PC-9 (cell line): ENCODE measurements around the gene CPNE1. TPM values are rescaled to one million over a fixed set of nuclear protein-coding genes. Genes with fewer than 3 reads are reported as not detected.

Experiments
- BruUV-seq: library from RNA; stranded (reverse); fragments of 400-500 nt; replicated peaks from 2 replicates; lab custom pipeline; 2021; lab: Mats Ljungman, UMichigan
- CTCF ChIA-PET: fragments of 300-600 bp; sonication (Branson Sonifier 250); formaldehyde crosslinking; loops from one replicate; lab custom pipeline; 2022; ENCODE audit warnings: antibody characterized with exemption; lab: Charles Lee
- POLR2A ChIA-PET: fragments of 300-600 bp; sonication (Branson Sonifier 250); formaldehyde crosslinking; loops from one replicate; lab custom pipeline; 2022; ENCODE audit warnings: antibody characterized with exemption; ENCODE audit not compliant: unreplicated experiment; lab: Charles Lee
- DNase-seq, 2 experiments: peaks; one replicate each; pipeline versions ENCODE4 v3.0.0 to v3.0.0-alpha.2; 2015 to 2022; ENCODE audit warnings: mixed read lengths in 1 of 2
- H2AFZ ChIP-seq: fragments of 200-600 bp; sonication (generic); 2 replicates; pipeline ENCODE4 v1.8.1; 2017; ENCODE audit warnings: antibody characterized with exemption
- H3F3A ChIP-seq: fragments of 200-600 bp; sonication (generic); 2 replicates; pipeline ENCODE4 v1.8.1; 2017; ENCODE audit warnings: antibody characterized with exemption, mild to moderate bottlenecking, low read depth; ENCODE audit not compliant: insufficient read depth
- H3K27ac ChIP-seq: fragments of 200-600 bp; sonication (generic); 2 replicates; pipeline ENCODE4 v1.6.1; 2016; ENCODE audit warnings: mixed run types
- H3K27me3 ChIP-seq: fragments of 200-600 bp; sonication (generic); 2 replicates; pipeline ENCODE4 v1.6.1; 2016; ENCODE audit warnings: low read depth, mixed run types; ENCODE audit not compliant: insufficient read depth
- H3K36me3 ChIP-seq: fragments of 200-600 bp; sonication (generic); 2 replicates; pipeline ENCODE4 v1.6.1; 2016; ENCODE audit warnings: low read depth, mixed run types
- H3K4me1 ChIP-seq: fragments of 200-600 bp; sonication (generic); replicated peaks from 2 replicates; pipeline ENCODE4 v1.6.1; 2016; ENCODE audit warnings: mixed run types; ENCODE audit not compliant: insufficient read depth
- H3K4me2 ChIP-seq: fragments of 200-600 bp; sonication (generic); 2 replicates; pipeline ENCODE4 v1.6.1; 2017; ENCODE audit warnings: mixed run types
- H3K4me3 ChIP-seq: fragments of 200-600 bp; sonication (generic); 2 replicates; pipeline ENCODE4 v1.6.1; 2016; ENCODE audit warnings: mixed run types
- H3K79me2 ChIP-seq: fragments of 200-600 bp; sonication (generic); 2 replicates; pipeline ENCODE4 v1.6.1; 2017; ENCODE audit warnings: low read depth, mixed run types
- H3K9me2 ChIP-seq: fragments of 200-600 bp; sonication (generic); 2 replicates; pipeline ENCODE4 v1.8.1; 2017; ENCODE audit warnings: mild to moderate bottlenecking; ENCODE audit not compliant: insufficient read depth
- H3K9me3 ChIP-seq: fragments of 200-600 bp; sonication (generic); 2 replicates; pipeline ENCODE4 v1.8.1; 2016; ENCODE audit warnings: low read depth; ENCODE audit not compliant: insufficient read depth
- H4K20me1 ChIP-seq: fragments of 200-600 bp; sonication (generic); 2 replicates; pipeline ENCODE4 v1.8.1; 2017; ENCODE audit not compliant: insufficient read depth
- EZH2 ChIP-seq: fragments of 200-600 bp; sonication (generic); IDR thresholded peaks from 2 replicates; pipeline ENCODE4 v1.8.0; 2017; ENCODE audit warnings: antibody characterized with exemption, low read depth
- intact Hi-C: fragments of 100-400 bp; cut with micrococcal nuclease; formaldehyde crosslinking; loops from one replicate; pipeline ENCODE4 v1.10.0; 2022; ENCODE audit not compliant: unreplicated experiment
- total RNA-seq: library from RNA; stranded (reverse); gene quantifications from 2 replicates; pipeline ENCODE4 v1.2.3, GENCODE V29; 2021
- TF ChIP-seq, protein P1 (sequence below): fragments of 200-600 bp; sonication (generic); conservative IDR thresholded peaks from 2 replicates; pipeline ENCODE4 v1.6.1; 2017; ENCODE audit warnings: mixed run types, antibody characterized with exemption, mild to moderate bottlenecking, moderate library complexity

Gene CPNE1
- total RNA-seq, 1 experiment from 2014 or later = 271 TPM

DNA sequence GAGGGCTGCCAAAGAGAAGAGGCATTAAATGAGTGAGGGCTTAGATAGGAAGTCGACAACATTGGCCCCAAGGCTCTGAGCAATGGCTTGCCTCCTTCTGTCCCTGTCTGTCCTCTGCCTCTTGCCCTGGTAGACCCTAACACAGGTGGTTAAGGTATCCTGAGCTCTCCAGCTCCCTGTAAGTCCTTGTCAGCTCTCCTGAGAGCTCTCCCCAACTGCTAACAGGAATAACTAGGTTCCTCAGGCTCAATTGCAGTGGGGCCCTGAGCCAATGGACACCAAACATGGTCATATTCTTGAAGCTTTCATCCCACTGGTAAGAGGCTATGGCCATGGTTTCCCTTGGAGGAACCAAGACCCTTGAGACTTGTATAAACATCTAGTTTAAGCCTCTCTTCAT is 5.0 kb upstream of the CPNE1 start:
- no peak overlapping the region for H3K4me3 ChIP-seq
- POLR2A ChIA-PET = no interaction called here
- no peak overlapping the region for H3K27ac ChIP-seq
- H3K36me3 ChIP-seq = no peaks in the 10 kb centered on the region; the same call in 1 of the 2 replicates
- no peak overlapping the region for H2AFZ ChIP-seq
- CTCF ChIA-PET = interaction anchor here (0.8 kb wide), 1 partner anchor 189 kb away, joined by 3 read pairs; no protein-coding TSS in a partner anchor
- H3K27me3 ChIP-seq = no peaks in the 10 kb centered on the region
- TF ChIP-seq, protein P1, sequence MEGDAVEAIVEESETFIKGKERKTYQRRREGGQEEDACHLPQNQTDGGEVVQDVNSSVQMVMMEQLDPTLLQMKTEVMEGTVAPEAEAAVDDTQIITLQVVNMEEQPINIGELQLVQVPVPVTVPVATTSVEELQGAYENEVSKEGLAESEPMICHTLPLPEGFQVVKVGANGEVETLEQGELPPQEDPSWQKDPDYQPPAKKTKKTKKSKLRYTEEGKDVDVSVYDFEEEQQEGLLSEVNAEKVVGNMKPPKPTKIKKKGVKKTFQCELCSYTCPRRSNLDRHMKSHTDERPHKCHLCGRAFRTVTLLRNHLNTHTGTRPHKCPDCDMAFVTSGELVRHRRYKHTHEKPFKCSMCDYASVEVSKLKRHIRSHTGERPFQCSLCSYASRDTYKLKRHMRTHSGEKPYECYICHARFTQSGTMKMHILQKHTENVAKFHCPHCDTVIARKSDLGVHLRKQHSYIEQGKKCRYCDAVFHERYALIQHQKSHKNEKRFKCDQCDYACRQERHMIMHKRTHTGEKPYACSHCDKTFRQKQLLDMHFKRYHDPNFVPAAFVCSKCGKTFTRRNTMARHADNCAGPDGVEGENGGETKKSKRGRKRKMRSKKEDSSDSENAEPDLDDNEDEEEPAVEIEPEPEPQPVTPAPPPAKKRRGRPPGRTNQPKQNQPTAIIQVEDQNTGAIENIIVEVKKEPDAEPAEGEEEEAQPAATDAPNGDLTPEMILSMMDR = no peak
- TF ChIP-seq EZH2 = no peak
- no peak for DNase-seq
- H4K20me1 ChIP-seq = no peaks in the 10 kb centered on the region
- no peaks in the 10 kb centered on the region for H3K9me3 ChIP-seq
- peaks cover under 1% of the 10 kb centered on the region; the same call in 1 of the 2 replicates for H3K79me2 ChIP-seq
- intact Hi-C loops = no loop called here
- BruUV-seq = no TSS peak
- H3K4me1 ChIP-seq = no peaks in the 10 kb centered on the region
- peaks cover 7% of the 10 kb centered on the region; the same call in 1 of the 2 replicates for H3F3A ChIP-seq
- no peak overlapping the region for H3K4me2 ChIP-seq
- no peaks in the 10 kb centered on the region for H3K9me2 ChIP-seq

DNA sequence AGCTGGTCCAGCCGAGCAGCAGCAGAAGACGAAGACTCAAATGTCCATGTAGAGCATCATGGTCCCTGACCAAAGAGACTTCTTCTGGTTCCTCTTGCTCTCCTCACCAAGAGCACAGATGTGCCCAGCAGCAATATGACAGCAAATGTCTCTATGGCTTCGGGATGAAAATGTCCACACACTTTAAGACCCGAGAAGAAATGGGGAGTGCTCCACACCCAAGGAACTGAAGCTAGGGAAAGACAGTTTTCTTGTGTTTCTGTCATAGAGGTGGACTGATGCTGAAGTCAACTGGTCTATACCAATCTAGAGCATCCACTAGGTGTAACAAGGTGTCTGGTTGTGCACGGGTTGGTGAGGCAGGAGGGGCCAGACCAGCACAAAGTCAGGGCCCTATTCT is 4.5 kb upstream of the CPNE1 start:
- Histone ChIP-seq H3F3A (peaks cover 7% of the 10 kb centered on the region; the same call in 1 of the 2 replicates), H3K4me2 (no peak overlapping the region), H3K9me2 (no peaks in the 10 kb centered on the region), H4K20me1 (no peaks in the 10 kb centered on the region), H3K4me3 (no peak overlapping the region), H3K27ac (no peak overlapping the region), H3K9me3 (no peaks in the 10 kb centered on the region), H3K4me1 (no peaks in the 10 kb centered on the region), H3K79me2 (peaks cover 5% of the 10 kb centered on the region), H2AFZ (no peak overlapping the region), H3K36me3 (no peaks in the 10 kb centered on the region; the same call in 1 of the 2 replicates), H3K27me3 (no peaks in the 10 kb centered on the region)
- POLR2A ChIA-PET = no interaction called here
- intact Hi-C loops = no loop called here
- no peak for TF ChIP-seq EZH2
- TF ChIP-seq, protein P1 = no peak
- no peak for DNase-seq
- CTCF ChIA-PET = interaction anchor here (0.8 kb wide), 1 partner anchor 189 kb away, joined by 3 read pairs; no protein-coding TSS in a partner anchor
- BruUV-seq = no TSS peak

DNA sequence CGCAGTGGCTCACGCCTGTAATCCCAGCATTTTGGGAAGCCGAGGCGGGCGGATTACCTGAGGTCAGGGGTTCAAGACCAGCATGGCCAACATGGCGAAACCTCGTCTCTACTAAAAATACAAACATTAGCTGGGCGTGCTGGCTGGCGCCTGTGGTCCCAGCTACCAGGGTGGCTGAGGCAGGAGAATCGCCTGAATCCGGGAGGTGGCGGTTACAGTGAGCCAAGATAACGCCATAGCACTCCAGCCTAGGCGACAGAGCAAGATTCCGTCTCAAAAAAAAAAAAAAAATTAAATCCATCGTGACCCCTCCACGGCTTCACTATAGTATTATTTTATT is 1.2 kb upstream of the CPNE1 start:
- H3K4me2 ChIP-seq = no peak overlapping the region; the same call in 1 of the 2 replicates
- DNase-seq = no peak
- intact Hi-C loops = no loop called here
- TF ChIP-seq, protein P1 = no peak
- no peak for TF ChIP-seq EZH2
- CTCF ChIA-PET = interaction anchor here (0.6 kb wide), 1 partner anchor 332 kb away, joined by 3 read pairs; no protein-coding TSS in a partner anchor
- H3K79me2 ChIP-seq = peaks cover 38% of the 10 kb centered on the region
- no peaks in the 10 kb centered on the region for H3K9me3 ChIP-seq
- no peak overlapping the region for H2AFZ ChIP-seq
- H3F3A ChIP-seq = peaks cover 16% of the 10 kb centered on the region
- no peaks in the 10 kb centered on the region for H3K9me2 ChIP-seq
- no peaks in the 10 kb centered on the region; the same call in 1 of the 2 replicates for H3K36me3 ChIP-seq
- no peak overlapping the region for H3K27ac ChIP-seq
- no peaks in the 10 kb centered on the region for H3K27me3 ChIP-seq
- H4K20me1 ChIP-seq = peaks cover 33% of the 10 kb centered on the region
- peaks cover 25% of the 10 kb centered on the region for H3K4me1 ChIP-seq
- H3K4me3 ChIP-seq = no peak overlapping the region
- no TSS peak for BruUV-seq
- POLR2A ChIA-PET = no interaction called here
